K562 (cell line): ENCODE data around the gene SOCS6. TPM values are rescaled to one million over a fixed set of nuclear protein-coding genes. Genes with fewer than 3 reads are reported as not detected.
A peak's percentile ranks its signal among the peaks of the same experiment; 100 is the strongest.

Source experiments
- ATAC-seq: fragments of 200-7000 bp; cut with Tn5 transposase; 3 replicates; pipeline ENCODE4 v1.9.1; 2020; ENCODE audit warnings: moderate library complexity
- BruUV-seq: library from RNA; stranded (reverse); fragments of 400-500 nt; replicated peaks from 2 replicates; lab custom pipeline; 2021; lab: Mats Ljungman, UMichigan
- CTCF ChIA-PET: fragments of 300-600 bp; formaldehyde crosslinking; extraction: SDS; loops from one replicate; lab custom pipeline; 2021; ENCODE audit warnings: low intra/inter-chr PET ratio; lab: Yijun Ruan, JAX
- POLR2A ChIA-PET: fragments of 300-600, 350-650 bp; sonication (Branson Sonifier 250); formaldehyde crosslinking; extraction: SDS; loops from one replicate; lab custom pipeline; 2021; ENCODE audit warnings: antibody characterized with exemption, inconsistent platforms; lab: Yijun Ruan, JAX
- DNase-seq, 4 experiments: peaks; one replicate each; pipeline versions ENCODE4 v3.0.0 to v3.0.0-alpha.2; 2011 to 2018; ENCODE audit warnings: low spot score in 3 of 4, mixed read lengths in 3 of 4; ENCODE audit errors: extremely low read depth in 1 of 4
- FAIRE-seq: peaks from 2 replicates; lab custom pipeline; 2011; peaks lifted over from hg19 to GRCh38; lab: Jason Lieb, UNC
- H2AFZ ChIP-seq: 2 replicates; pipeline ENCODE4 v1.6.0; 2011; ENCODE audit warnings: low read depth, low read length, control low read depth, inconsistent platforms
- H3K27ac ChIP-seq: fragments of 200-600 bp; 3 replicates; pipeline ENCODE4 v1.8.0; 2011; ENCODE audit warnings: low read depth, mild to moderate bottlenecking, control low read depth, inconsistent platforms, low read length, moderate library complexity, mixed read lengths; ENCODE audit errors: extremely low read depth
- H3K27me3 ChIP-seq, 2 experiments: fragments of 300-600 bp in 1 of 2; 2 replicates in 1 of 2; 3 replicates in 1 of 2; pipeline versions ENCODE4 v1.6.0 to v1.8.0; 2011; ENCODE audit warnings: inconsistent platforms in 2 of 2, low read length in 2 of 2, mild to moderate bottlenecking in 1 of 2, mixed read lengths in 1 of 2, moderate library complexity in 1 of 2; ENCODE audit not compliant: control insufficient read depth in 2 of 2, insufficient read depth in 2 of 2
- H3K36me3 ChIP-seq: fragments of 300-600 bp; 3 replicates; pipeline ENCODE4 v1.8.0; 2011; ENCODE audit warnings: mild to moderate bottlenecking, low read length, inconsistent platforms; ENCODE audit not compliant: control insufficient read depth, insufficient read depth
- H3K4me1 ChIP-seq, 2 experiments: fragments of 200-600 bp in 1 of 2; replicated peaks in 1 of 2; 2 replicates in 1 of 2; 3 replicates in 1 of 2; pipeline versions ENCODE4 v1.5.1 to v1.8.0; 2011; ENCODE audit warnings: inconsistent platforms in 2 of 2, low read length in 2 of 2, mild to moderate bottlenecking in 1 of 2, mixed read lengths in 1 of 2, moderate library complexity in 1 of 2; ENCODE audit not compliant: control insufficient read depth in 2 of 2, insufficient read depth in 2 of 2
- H3K4me2 ChIP-seq: 2 replicates; pipeline ENCODE4 v1.6.1; 2011; ENCODE audit warnings: low read length, control low read depth, inconsistent platforms, mixed read lengths; ENCODE audit not compliant: insufficient read depth
- H3K4me3 ChIP-seq: fragments of 200-600 bp; sonication (generic), shearing (Covaris generic); 2 replicates; pipeline ENCODE4 v1.5.1; 2016; ENCODE audit warnings: control low read depth, inconsistent platforms
- H3K79me2 ChIP-seq: fragments of 200-600 bp; 3 replicates; pipeline ENCODE4 v1.8.0; 2011; ENCODE audit warnings: low read length, inconsistent platforms; ENCODE audit not compliant: control insufficient read depth, insufficient read depth
- H3K9ac ChIP-seq, 2 experiments: 2 replicates each; pipeline versions ENCODE4 v1.6.0 to v1.6.1; 2011; ENCODE audit warnings: low read depth in 2 of 2, low read length in 2 of 2, control low read depth in 1 of 2, inconsistent platforms in 1 of 2, mild to moderate bottlenecking in 1 of 2, mixed read lengths in 1 of 2; ENCODE audit not compliant: insufficient read depth in 1 of 2
- H3K9me1 ChIP-seq: one replicate; pipeline ENCODE4 v1.6.0; 2011; ENCODE audit warnings: inconsistent platforms, mild to moderate bottlenecking, low read length, moderate library complexity; ENCODE audit not compliant: control insufficient read depth, insufficient read depth
- H3K9me3 ChIP-seq: replicated peaks from 2 replicates; pipeline ENCODE4 v1.5.1; 2011; ENCODE audit warnings: low read depth, low read length, inconsistent platforms; ENCODE audit not compliant: control insufficient read depth, insufficient read depth
- H4K20me1 ChIP-seq: replicated peaks from 2 replicates; pipeline ENCODE4 v1.6.1; 2011; ENCODE audit warnings: low read length, inconsistent platforms, mixed read lengths; ENCODE audit not compliant: control insufficient read depth, insufficient read depth
- ETV1 ChIP-seq: fragments of 450-650 bp; conservative IDR thresholded peaks from 2 replicates; pipeline ENCODE4 v1.6.1; 2016; ENCODE audit warnings: missing genetic modification characterization, control low read depth, low read depth, missing compliant biosample characterization
- FOSL1 ChIP-seq: fragments of 200-800 bp; sonication (Bioruptor generic); conservative IDR thresholded peaks from 2 replicates; pipeline ENCODE4 v1.6.1; 2016; ENCODE audit warnings: missing genetic modification characterization, missing compliant biosample characterization
- POLR2AphosphoS2 ChIP-seq: IDR thresholded peaks from 2 replicates; pipeline ENCODE4 v1.6.1; 2012; ENCODE audit warnings: low read length, improper control_type of control experiment
- ZFP1 ChIP-seq: fragments of 450-650 bp; formaldehyde crosslinking; IDR thresholded peaks from 2 replicates; pipeline ENCODE4 v1.4.0; 2020; ENCODE audit warnings: mild to moderate bottlenecking, mixed read lengths
- ZNF212 ChIP-seq: fragments of 450-650 bp; formaldehyde crosslinking; IDR thresholded peaks from 2 replicates; pipeline ENCODE4 v1.4.0; 2020; ENCODE audit warnings: mild to moderate bottlenecking
- ZNF696 ChIP-seq: fragments of 250-450 bp; sonication (Bioruptor Pico); conservative IDR thresholded peaks from 2 replicates; pipeline ENCODE4 v1.4.0; 2020; ENCODE audit warnings: mild to moderate bottlenecking, moderate library complexity
- WGBS: fragments of 100-300 bp; shearing (Covaris generic); methylation state at CpG from one replicate; pipeline ENCODE4 v1.1.6; 2016; ENCODE audit warnings: low coverage, mixed read lengths; ENCODE audit not compliant: insufficient coverage; ENCODE audit errors: missing lambda C conversion rate; 5-methylcytosine and 5-hydroxymethylcytosine counted together
- in situ Hi-C: fragments of 300-500 bp; cut with MboI; formaldehyde crosslinking; loops from 4 replicates; pipeline ENCODE4 v1.15.0; 2018; ENCODE audit warnings: inconsistent platforms, mixed read lengths
- intact Hi-C: fragments of 100-400 bp; cut with micrococcal nuclease; formaldehyde crosslinking; loops from 2 replicates; pipeline ENCODE4 v1.14.2; 2022
- polyA plus RNA-seq, 8 experiments: library from polyadenylated mRNA; depleted of rRNA in 4 of 8; stranded (reverse) in 5 of 8; unstranded in 3 of 8; fragments of >200 nt; fragmentation: Nextera tagmentation in 2 of 8; fragmentation: Illumina TruSeq in 1 of 8; extraction: Ambion mirVana in 2 of 8; extraction: Trizol in 1 of 8; gene quantifications; 2 replicates each; pipeline versions ENCODE4 v1.2.1 to v1.2.3, GENCODE V29; 2011 to 2014; ENCODE audit warnings: inconsistent platforms in 1 of 8, missing spikeins in 1 of 8
- total RNA-seq, 7 experiments: library from RNA; depleted of rRNA in 6 of 7; stranded (reverse); fragments of >200 nt in 6 of 7; fragmentation: Illumina TruSeq in 2 of 7; extraction: Trizol in 2 of 7; gene quantifications; 2 replicates each; pipeline versions ENCODE4 v1.2.1 to v1.2.3, GENCODE V29; 2011 to 2021; ENCODE audit warnings: low replicate concordance in 1 of 7
- TF ChIP-seq, protein P1 (sequence below), 2 experiments: IDR thresholded peaks; 2 replicates each; pipeline ENCODE4 v1.6.1; 2011; ENCODE audit warnings: borderline replicate concordance in 1 of 2, control low read depth in 1 of 2, low read depth in 1 of 2, low read length in 1 of 2, mild to moderate bottlenecking in 1 of 2, mixed read lengths in 1 of 2, moderate library complexity in 1 of 2; ENCODE audit not compliant: insufficient read depth in 1 of 2, insufficient read length in 1 of 2, poor library complexity in 1 of 2, severe bottlenecking in 1 of 2; ENCODE audit errors: extremely low read depth in 1 of 2
- TF ChIP-seq, protein P2 (sequence below): fragments of 250-450 bp; sonication (Bioruptor Pico); IDR thresholded peaks from 2 replicates; pipeline ENCODE4 v1.8.0; 2022; ENCODE audit warnings: inconsistent platforms, mild to moderate bottlenecking, moderate library complexity, borderline replicate concordance
- TF ChIP-seq, protein P3 (sequence below), 2 experiments: fragments of 450-650 bp in 1 of 2; sonication (generic) in 1 of 2; formaldehyde crosslinking; conservative IDR thresholded peaks; 2 replicates each; pipeline versions ENCODE4 v1.4.0 to v1.8.1; 2020 to 2022; ENCODE audit warnings: mild to moderate bottlenecking in 1 of 2, missing genetic modification reagents in 1 of 2
- TF ChIP-seq, protein P4 (sequence below): sonication (generic); formaldehyde crosslinking; IDR thresholded peaks from 2 replicates; pipeline ENCODE4 v1.9.0; 2022; ENCODE audit warnings: mild to moderate bottlenecking, missing genetic modification reagents
- TF ChIP-seq, protein P5 (sequence below): fragments of 250-450 bp; sonication (Bioruptor Pico); IDR thresholded peaks from 2 replicates; pipeline ENCODE4 v1.8.0; 2021; ENCODE audit warnings: moderate library complexity, mild to moderate bottlenecking, inconsistent platforms
- TF ChIP-seq, protein P6 (sequence below): sonication (generic); formaldehyde crosslinking; IDR thresholded peaks from 2 replicates; pipeline ENCODE4 v1.8.0; 2022; ENCODE audit warnings: mild to moderate bottlenecking, missing genetic modification reagents

Gene SOCS6
- total and polyA plus RNA-seq, 9 of the 15 experiments (the other 6 are each of a cell fraction or from before 2014, with no cell fraction given): 2.5 to 7.1 (median 5.6) TPM

DNA sequence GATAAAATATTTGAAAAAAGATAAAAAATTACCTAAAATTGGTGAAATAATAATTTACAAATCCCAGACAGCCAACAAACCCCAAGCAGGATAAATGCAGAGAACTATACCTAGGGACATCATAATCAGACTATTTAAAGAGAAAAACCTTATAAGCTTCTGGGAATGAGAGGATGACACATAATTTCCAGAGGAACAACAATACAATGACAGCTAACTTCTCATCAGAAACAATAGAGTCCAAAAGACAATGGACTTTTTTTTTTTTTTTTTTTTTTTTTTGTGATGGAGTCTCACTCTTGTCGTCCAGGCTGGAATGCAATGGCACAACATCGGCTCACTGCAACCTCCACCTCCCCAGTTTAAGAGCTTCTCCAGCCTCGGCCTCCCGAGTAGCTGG is 65.2 kb downstream of the SOCS6 start (continued):
- TF ChIP-seq, protein P1, sequence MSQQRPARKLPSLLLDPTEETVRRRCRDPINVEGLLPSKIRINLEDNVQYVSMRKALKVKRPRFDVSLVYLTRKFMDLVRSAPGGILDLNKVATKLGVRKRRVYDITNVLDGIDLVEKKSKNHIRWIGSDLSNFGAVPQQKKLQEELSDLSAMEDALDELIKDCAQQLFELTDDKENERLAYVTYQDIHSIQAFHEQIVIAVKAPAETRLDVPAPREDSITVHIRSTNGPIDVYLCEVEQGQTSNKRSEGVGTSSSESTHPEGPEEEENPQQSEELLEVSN (IDR thresholded peaks at IDR 0.05; ENCODE audit: borderline replicate concordance in 1 of 2, extremely low read depth in 1 of 2, insufficient read depth in 1 of 2, insufficient read length in 1 of 2, low read depth in 1 of 2, low read length in 1 of 2, poor library complexity in 1 of 2, severe bottlenecking in 1 of 2): no peak
- TF ChIP-seq, protein P2, sequence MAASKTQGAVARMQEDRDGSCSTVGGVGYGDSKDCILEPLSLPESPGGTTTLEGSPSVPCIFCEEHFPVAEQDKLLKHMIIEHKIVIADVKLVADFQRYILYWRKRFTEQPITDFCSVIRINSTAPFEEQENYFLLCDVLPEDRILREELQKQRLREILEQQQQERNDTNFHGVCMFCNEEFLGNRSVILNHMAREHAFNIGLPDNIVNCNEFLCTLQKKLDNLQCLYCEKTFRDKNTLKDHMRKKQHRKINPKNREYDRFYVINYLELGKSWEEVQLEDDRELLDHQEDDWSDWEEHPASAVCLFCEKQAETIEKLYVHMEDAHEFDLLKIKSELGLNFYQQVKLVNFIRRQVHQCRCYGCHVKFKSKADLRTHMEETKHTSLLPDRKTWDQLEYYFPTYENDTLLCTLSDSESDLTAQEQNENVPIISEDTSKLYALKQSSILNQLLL (CRISPR knock-in tag): no peak
- TF ChIP-seq ZNF212 (CRISPR knock-in tag): no peak
- TF ChIP-seq POLR2AphosphoS2: no peak
- TF ChIP-seq ETV1 (tag): no peak
- 0 out of 2 replicates have a peak, but pooled peaks have one; percentile 19 for TF ChIP-seq FOSL1 (tag)
- TF ChIP-seq ZNF696 (CRISPR knock-in tag): no peak
- TF ChIP-seq, all 486 proteins: peak for 2

DNA sequence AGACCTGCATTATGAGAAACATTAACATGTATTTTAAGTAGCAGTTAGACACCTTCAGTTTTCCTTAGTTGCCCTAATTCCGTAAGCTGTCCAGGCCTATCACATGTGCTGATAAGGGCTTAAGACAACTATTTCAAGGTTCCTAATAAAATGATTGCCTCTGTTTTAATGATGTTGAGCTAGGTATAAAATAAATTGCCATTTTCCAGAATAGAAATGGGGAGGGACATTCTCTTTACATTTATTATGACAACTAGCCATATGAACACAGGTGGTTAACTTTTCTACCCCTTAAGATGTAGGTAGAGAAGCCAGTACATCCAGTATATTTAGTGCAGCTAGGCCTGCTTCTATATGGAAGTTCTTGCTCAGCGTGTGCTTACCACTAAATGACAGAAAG is 65.9 kb downstream of the SOCS6 start:
- Histone ChIP-seq H3K36me3 (no peaks in the 10 kb centered on the region), H3K27me3 (no peaks in the 10 kb centered on the region), H3K9me1 (no peaks in the 10 kb centered on the region), H3K4me3 (no peak overlapping the region), H2AFZ (no peak overlapping the region), H3K9me3 (0 out of 2 replicates have a peak, but pooled peaks cover 3% of the 10 kb centered on the region), H3K9ac (no peak overlapping the region), H3K4me2 (no peak overlapping the region), H3K27ac (no peak overlapping the region), H3K79me2 (no peaks in the 10 kb centered on the region), H4K20me1 (no peaks in the 10 kb centered on the region), H3K4me1 (no peaks in the 10 kb centered on the region)
- no peak for DNase-seq
- FAIRE-seq: no peak
- ChIA-PET POLR2A (no interaction called here), CTCF (no interaction called here)
- no peak for TF ChIP-seq ZFP1
- TF ChIP-seq, protein P3, sequence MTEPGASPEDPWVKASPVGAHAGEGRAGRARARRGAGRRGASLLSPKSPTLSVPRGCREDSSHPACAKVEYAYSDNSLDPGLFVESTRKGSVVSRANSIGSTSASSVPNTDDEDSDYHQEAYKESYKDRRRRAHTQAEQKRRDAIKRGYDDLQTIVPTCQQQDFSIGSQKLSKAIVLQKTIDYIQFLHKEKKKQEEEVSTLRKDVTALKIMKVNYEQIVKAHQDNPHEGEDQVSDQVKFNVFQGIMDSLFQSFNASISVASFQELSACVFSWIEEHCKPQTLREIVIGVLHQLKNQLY (CRISPR knock-in tag; conservative IDR thresholded peaks at IDR 0.05): no peak
- TF ChIP-seq, protein P4, sequence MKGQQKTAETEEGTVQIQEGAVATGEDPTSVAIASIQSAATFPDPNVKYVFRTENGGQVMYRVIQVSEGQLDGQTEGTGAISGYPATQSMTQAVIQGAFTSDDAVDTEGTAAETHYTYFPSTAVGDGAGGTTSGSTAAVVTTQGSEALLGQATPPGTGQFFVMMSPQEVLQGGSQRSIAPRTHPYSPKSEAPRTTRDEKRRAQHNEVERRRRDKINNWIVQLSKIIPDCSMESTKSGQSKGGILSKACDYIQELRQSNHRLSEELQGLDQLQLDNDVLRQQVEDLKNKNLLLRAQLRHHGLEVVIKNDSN (CRISPR knock-in tag): no peak
- TF ChIP-seq, protein P5, sequence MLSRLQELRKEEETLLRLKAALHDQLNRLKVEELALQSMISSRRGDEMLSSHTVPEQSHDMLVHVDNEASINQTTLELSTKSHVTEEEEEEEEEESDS (CRISPR knock-in tag): no peak
- TF ChIP-seq, protein P6, sequence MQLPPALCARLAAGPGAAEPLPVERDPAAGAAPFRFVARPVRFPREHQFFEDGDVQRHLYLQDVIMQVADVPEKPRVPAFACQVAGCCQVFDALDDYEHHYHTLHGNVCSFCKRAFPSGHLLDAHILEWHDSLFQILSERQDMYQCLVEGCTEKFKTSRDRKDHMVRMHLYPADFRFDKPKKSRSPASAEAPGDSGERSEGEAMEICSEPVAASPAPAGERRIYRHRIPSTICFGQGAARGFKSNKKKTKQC (CRISPR knock-in tag): no peak
- in situ Hi-C loops: no loop called here
- ATAC-seq: no peak
- 40% methylated on average over 2 of the region's 2 CpGs for WGBS
- intact Hi-C loops: no loop called here
- no TSS peak for BruUV-seq
